AG10803 (cell line): ENCODE results near the gene THSD4.

Experiments used
- DNase-seq: peaks from one replicate; pipeline ENCODE4 v3.0.0; 2010; ENCODE audit warnings: low read depth
- H3K4me3 ChIP-seq: 2 replicates; pipeline ENCODE4 v1.5.1; 2011; ENCODE audit warnings: mild to moderate bottlenecking, low read length, control low read depth
- TF ChIP-seq, protein P1 (sequence below): conservative IDR thresholded peaks from 2 replicates; pipeline ENCODE4 v1.5.1; 2011; ENCODE audit warnings: mild to moderate bottlenecking, low read length, control low read depth, inconsistent platforms

Gene THSD4

GRCh38 chr15:71654042-71654719, 538.9 kb downstream of the THSD4 start:
- TF ChIP-seq, protein P1, sequence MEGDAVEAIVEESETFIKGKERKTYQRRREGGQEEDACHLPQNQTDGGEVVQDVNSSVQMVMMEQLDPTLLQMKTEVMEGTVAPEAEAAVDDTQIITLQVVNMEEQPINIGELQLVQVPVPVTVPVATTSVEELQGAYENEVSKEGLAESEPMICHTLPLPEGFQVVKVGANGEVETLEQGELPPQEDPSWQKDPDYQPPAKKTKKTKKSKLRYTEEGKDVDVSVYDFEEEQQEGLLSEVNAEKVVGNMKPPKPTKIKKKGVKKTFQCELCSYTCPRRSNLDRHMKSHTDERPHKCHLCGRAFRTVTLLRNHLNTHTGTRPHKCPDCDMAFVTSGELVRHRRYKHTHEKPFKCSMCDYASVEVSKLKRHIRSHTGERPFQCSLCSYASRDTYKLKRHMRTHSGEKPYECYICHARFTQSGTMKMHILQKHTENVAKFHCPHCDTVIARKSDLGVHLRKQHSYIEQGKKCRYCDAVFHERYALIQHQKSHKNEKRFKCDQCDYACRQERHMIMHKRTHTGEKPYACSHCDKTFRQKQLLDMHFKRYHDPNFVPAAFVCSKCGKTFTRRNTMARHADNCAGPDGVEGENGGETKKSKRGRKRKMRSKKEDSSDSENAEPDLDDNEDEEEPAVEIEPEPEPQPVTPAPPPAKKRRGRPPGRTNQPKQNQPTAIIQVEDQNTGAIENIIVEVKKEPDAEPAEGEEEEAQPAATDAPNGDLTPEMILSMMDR = no peak
- no peak overlapping the region for H3K4me3 ChIP-seq
- DNase-seq = no peak

- TF ChIP-seq, protein P1 = no peak
- no peak for DNase-seq
- H3K4me3 ChIP-seq = no peak overlapping the region
These were observed 539.5 kb downstream of the THSD4 start for GRCh38 chr15:71654720-71655174.

- DNase-seq = no peak
- TF ChIP-seq, protein P1 = no peak
- H3K4me3 ChIP-seq = no peak overlapping the region
These were observed 541.2 kb downstream of the THSD4 start for GRCh38 chr15:71656425-71656824.

- TF ChIP-seq, protein P1 = no peak
- H3K4me3 ChIP-seq = no peak overlapping the region
- DNase-seq = no peak
These were observed 541.9 kb downstream of the THSD4 start for GRCh38 chr15:71657141-71657540.

GRCh38 chr15:71658036-71658435, 542.8 kb downstream of the THSD4 start:
- H3K4me3 ChIP-seq = no peak overlapping the region
- no peak for DNase-seq
- TF ChIP-seq, protein P1 = no peak

DNA sequence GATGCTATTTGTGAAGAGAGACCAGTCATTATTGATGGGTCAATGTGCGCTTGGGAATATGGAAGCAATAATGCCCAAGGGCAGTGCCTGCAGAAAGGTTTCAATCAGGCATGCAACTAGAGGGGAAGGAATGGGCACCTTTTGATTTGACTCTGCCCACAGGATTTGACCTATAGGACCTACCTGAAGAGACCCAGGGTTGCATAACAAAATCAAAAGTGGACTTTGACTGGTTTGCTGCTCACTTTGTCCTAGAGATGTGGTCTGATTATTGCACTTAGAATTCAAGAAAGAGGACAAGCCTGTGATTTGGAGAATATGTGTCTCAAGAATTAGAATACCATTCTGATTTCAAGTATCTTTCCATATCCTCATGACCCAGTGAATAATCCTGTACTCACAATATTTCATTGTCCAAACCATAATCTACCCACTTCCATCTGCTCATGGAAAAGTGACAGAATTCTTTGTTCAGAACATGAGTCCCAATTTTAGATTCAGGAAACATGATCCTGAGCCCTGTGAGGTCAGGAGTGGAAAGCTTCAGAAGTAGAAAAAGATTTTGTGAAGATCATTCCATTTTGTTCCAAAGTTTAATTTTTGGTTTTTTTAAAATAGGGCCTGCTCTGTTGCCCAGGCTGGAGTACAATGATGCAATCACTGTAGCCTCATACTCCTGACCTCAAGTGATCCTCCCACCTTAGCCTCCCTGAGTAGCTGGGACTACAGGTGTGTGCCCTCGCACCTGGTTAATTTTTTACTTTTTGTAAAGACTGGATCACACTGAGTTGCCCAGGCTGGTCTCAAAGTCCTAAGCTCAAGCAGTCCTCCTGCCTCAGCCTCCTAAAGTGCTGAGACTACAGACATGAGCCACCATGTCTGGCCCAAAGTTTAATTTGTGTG, 543.8 kb downstream of the THSD4 start:
- no peak overlapping the region for H3K4me3 ChIP-seq
- no peak for DNase-seq
- TF ChIP-seq, protein P1 = no peak
